ENCODE data around the gene MINK1.

The MINK1 gene

DNA sequence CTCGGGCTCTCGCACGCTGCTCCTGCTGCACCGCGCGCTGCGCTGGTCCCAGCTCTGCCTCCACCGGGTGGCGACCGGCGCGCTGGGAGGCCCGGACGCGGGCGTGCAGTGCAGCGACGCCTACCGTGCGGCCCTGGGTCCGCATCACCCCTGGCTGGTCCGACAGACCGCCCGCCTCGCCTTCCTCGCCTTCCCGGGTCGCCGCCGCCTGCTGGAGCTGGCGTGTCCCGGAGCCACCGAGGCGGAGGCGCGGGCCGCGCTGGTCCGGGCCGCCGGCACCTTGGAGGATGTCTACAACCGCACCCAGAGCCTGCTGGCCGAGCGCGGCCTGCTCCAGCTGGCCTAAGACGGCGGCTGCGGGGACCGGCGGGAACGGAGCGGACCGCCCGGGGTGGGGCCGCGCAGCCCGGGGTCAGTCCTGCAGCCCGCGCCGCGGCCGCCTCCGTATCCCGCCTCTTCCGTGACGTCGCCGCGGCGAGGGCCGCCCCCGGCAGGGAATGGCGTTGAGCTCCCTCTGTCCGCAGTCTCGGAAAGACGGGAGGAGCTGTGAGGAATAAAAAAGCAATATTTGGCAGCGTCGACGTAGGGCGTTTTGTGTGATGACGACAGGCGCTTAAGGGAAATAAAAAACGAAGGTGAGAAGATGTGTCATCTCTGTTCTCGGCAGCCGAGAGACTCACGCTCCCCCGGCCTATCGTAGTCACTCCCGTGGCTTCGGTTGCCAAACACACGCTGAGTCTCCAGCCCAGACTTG, 43.0 kb upstream of the MINK1 start (continued):
- TF ChIP-seq, protein P1, sequence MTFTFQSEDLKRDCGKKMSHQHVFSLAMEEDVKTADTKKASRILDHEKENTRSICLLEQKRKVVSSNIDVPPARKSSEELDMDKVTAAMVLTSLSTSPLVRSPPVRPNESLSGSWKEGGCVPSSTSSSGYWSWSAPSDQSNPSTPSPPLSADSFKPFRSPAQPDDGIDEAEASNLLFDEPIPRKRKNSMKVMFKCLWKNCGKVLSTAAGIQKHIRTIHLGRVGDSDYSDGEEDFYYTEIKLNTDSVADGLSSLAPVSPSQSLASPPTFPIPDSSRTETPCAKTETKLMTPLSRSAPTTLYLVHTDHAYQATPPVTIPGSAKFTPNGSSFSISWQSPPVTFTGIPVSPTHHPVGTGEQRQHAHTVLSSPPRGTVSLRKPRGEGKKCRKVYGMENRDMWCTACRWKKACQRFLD (tag by site-specific recombination; IDR thresholded peaks at IDR 0.05), result no peak
- TF ChIP-seq ZSCAN23 (tag by site-specific recombination; IDR thresholded peaks at IDR 0.05) (no peak), MEIS1 (CRISPR knock-in tag; IDR thresholded peaks at IDR 0.05; ENCODE audit: borderline replicate concordance) (no peak; the same call in 1 of the 2 replicates), ZNF146 (tag by site-specific recombination; IDR thresholded peaks at IDR 0.05) (no peak), HOXC10 (CRISPR knock-in tag; IDR thresholded peaks at IDR 0.05) (no peak), SETDB1 (IDR thresholded peaks at IDR 0.05; ENCODE audit: insufficient read length, low read length) (peak; percentile 16), KLF9 (tag by site-specific recombination; IDR thresholded peaks at IDR 0.05; ENCODE audit: low read depth) (no peak; the same call in 1 of the 2 replicates), ZNF140 (tag by site-specific recombination; IDR thresholded peaks at IDR 0.05) (no peak), ZNF621 (tag by site-specific recombination; IDR thresholded peaks at IDR 0.05) (no peak), ZNF292 (tag by site-specific recombination; IDR thresholded peaks at IDR 0.05; ENCODE audit: borderline replicate concordance, low read depth) (no peak)
- TF ChIP-seq, protein P2, sequence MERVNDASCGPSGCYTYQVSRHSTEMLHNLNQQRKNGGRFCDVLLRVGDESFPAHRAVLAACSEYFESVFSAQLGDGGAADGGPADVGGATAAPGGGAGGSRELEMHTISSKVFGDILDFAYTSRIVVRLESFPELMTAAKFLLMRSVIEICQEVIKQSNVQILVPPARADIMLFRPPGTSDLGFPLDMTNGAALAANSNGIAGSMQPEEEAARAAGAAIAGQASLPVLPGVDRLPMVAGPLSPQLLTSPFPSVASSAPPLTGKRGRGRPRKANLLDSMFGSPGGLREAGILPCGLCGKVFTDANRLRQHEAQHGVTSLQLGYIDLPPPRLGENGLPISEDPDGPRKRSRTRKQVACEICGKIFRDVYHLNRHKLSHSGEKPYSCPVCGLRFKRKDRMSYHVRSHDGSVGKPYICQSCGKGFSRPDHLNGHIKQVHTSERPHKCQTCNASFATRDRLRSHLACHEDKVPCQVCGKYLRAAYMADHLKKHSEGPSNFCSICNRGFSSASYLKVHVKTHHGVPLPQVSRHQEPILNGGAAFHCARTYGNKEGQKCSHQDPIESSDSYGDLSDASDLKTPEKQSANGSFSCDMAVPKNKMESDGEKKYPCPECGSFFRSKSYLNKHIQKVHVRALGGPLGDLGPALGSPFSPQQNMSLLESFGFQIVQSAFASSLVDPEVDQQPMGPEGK (tag by site-specific recombination; IDR thresholded peaks at IDR 0.05), result peak; percentile 45; the same call in 1 of the 2 replicates
- TF ChIP-seq, protein P3, sequence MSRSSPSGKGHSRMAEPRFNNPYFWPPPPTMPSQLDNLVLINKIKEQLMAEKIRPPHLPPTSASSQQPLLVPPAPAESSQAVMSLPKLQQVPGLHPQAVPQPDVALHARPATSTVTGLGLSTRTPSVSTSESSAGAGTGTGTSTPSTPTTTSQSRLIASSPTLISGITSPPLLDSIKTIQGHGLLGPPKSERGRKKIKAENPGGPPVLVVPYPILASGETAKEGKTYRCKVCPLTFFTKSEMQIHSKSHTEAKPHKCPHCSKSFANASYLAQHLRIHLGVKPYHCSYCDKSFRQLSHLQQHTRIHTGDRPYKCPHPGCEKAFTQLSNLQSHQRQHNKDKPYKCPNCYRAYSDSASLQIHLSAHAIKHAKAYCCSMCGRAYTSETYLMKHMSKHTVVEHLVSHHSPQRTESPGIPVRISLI (tag by site-specific recombination; IDR thresholded peaks at IDR 0.05), result peak; percentile 93
- TF ChIP-seq, protein P4, sequence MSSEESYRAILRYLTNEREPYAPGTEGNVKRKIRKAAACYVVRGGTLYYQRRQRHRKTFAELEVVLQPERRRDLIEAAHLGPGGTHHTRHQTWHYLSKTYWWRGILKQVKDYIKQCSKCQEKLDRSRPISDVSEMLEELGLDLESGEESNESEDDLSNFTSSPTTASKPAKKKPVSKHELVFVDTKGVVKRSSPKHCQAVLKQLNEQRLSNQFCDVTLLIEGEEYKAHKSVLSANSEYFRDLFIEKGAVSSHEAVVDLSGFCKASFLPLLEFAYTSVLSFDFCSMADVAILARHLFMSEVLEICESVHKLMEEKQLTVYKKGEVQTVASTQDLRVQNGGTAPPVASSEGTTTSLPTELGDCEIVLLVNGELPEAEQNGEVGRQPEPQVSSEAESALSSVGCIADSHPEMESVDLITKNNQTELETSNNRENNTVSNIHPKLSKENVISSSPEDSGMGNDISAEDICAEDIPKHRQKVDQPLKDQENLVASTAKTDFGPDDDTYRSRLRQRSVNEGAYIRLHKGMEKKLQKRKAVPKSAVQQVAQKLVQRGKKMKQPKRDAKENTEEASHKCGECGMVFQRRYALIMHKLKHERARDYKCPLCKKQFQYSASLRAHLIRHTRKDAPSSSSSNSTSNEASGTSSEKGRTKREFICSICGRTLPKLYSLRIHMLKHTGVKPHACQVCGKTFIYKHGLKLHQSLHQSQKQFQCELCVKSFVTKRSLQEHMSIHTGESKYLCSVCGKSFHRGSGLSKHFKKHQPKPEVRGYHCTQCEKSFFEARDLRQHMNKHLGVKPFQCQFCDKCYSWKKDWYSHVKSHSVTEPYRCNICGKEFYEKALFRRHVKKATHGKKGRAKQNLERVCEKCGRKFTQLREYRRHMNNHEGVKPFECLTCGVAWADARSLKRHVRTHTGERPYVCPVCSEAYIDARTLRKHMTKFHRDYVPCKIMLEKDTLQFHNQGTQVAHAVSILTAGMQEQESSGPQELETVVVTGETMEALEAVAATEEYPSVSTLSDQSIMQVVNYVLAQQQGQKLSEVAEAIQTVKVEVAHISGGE (tag by site-specific recombination; conservative IDR thresholded peaks at IDR 0.05; ENCODE audit: low read depth), result peak; percentile 57; the same call in 1 of the 2 replicates
- TF ChIP-seq, protein P5, sequence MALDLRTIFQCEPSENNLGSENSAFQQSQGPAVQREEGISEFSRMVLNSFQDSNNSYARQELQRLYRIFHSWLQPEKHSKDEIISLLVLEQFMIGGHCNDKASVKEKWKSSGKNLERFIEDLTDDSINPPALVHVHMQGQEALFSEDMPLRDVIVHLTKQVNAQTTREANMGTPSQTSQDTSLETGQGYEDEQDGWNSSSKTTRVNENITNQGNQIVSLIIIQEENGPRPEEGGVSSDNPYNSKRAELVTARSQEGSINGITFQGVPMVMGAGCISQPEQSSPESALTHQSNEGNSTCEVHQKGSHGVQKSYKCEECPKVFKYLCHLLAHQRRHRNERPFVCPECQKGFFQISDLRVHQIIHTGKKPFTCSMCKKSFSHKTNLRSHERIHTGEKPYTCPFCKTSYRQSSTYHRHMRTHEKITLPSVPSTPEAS (tag by site-specific recombination; IDR thresholded peaks at IDR 0.05), result no peak

DNA sequence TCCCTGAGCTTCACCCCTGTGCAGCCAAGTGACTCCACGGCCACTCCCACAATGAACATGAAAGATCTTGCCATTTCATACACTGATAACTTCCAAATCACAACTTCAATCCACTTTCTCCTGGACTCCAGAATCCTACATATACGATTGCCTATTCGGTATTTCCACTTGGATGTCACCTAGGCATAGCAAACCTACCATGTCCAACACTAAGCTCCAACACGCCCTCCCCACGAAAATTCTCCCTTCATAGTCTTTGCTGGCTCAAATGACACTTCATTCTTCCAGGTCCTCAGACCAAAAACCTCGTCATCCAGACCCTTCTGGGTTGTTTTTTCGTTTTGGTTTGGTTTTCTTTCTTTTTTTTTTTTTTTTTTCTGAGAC, 42.4 kb upstream of the MINK1 start:
- H3K4me3 ChIP-seq (ENCODE audit: low read depth, low read length), result peak overlapping the region; percentile 62
- ChIA-PET CTCF (interaction anchor here (0.6 to 4.9 kb wide), 30 partner anchors 8 to 225 kb away, joined by 3 to 37 read pairs (median 5); partner anchors contain the start of genes ARRB2, MED11, PELP1 and PLD2), POLR2A (interaction anchor here (0.6 to 3.8 kb wide), 23 partner anchors 8 to 205 kb away, joined by 3 to 31 read pairs (median 5); partner anchors contain the start of genes ARRB2, CHRNE, CXCL16 and MED11)
- H3K4me1 ChIP-seq (ENCODE audit: control insufficient read depth, insufficient read depth, low read length), result peaks cover 4% of the 10 kb centered on the region
- H3K9me3 ChIP-seq (ENCODE audit: control insufficient read depth, insufficient read depth, low read depth, low read length), result no peaks in the 10 kb centered on the region
- H3K36me3 ChIP-seq (ENCODE audit: control insufficient read depth in 2 of 2, insufficient read depth in 1 of 2, low read length in 2 of 2), result no peaks in the 10 kb centered on the region
- peak overlapping the region; percentile 96 for H3K27ac ChIP-seq (ENCODE audit: extremely low read depth, low read depth, low read length)
- TF ChIP-seq, protein P2 (tag by site-specific recombination; IDR thresholded peaks at IDR 0.05), result no peak
- TF ChIP-seq ZNF214 (tag by site-specific recombination; IDR thresholded peaks at IDR 0.05; ENCODE audit: borderline replicate concordance) (no peak), ZNF529 (tag by site-specific recombination; IDR thresholded peaks at IDR 0.05; ENCODE audit: insufficient replicate concordance) (no peak), KLF9 (tag by site-specific recombination; IDR thresholded peaks at IDR 0.05; ENCODE audit: low read depth) (no peak), ZFP41 (tag by site-specific recombination; IDR thresholded peaks at IDR 0.05; ENCODE audit: borderline replicate concordance) (no peak), ZNF544 (tag by site-specific recombination; IDR thresholded peaks at IDR 0.05) (no peak), ZBTB17 (tag by site-specific recombination; IDR thresholded peaks at IDR 0.05) (peak; percentile 96), ZNF561 (tag by site-specific recombination; IDR thresholded peaks at IDR 0.05; ENCODE audit: borderline replicate concordance) (no peak)
- TF ChIP-seq, protein P5 (tag by site-specific recombination; IDR thresholded peaks at IDR 0.05), result no peak
